GM12878 (cell line): ENCODE measurements around the gene BTBD9. TPM values are rescaled to one million over a fixed set of nuclear protein-coding genes. Genes with fewer than 3 reads are reported as not detected.

Experiments
- ATAC-seq: fragments of 200-7000 bp; cut with Tn5 transposase; 3 replicates; pipeline ENCODE4 v1.9.1; 2020; ENCODE audit warnings: mild to moderate bottlenecking, moderate library complexity
- BruUV-seq: library from RNA; stranded (reverse); fragments of 400-500 nt; replicated peaks from 2 replicates; lab custom pipeline; 2021; lab: Mats Ljungman, UMichigan
- CTCF ChIA-PET: fragments of 300-600 bp; sonication (Branson Sonifier 250); formaldehyde crosslinking; extraction: SDS; loops from one replicate; lab custom pipeline; 2021; ENCODE audit warnings: inconsistent platforms; lab: Yijun Ruan, JAX
- POLR2A ChIA-PET: fragments of 350-600 bp; formaldehyde crosslinking; extraction: SDS; loops from one replicate; lab custom pipeline; 2021; ENCODE audit warnings: inconsistent platforms; lab: Charles Lee
- RAD21 ChIA-PET: fragments of 300-600 bp; sonication (Branson Sonifier 250); formaldehyde crosslinking; loops from one replicate; lab custom pipeline; 2023; ENCODE audit warnings: antibody characterized with exemption; ENCODE audit not compliant: unreplicated experiment; lab: Charles Lee
- SMC1A ChIA-PET: fragments of 300-600 bp; sonication (Branson Sonifier 250); formaldehyde crosslinking; loops from one replicate; lab custom pipeline; 2023; ENCODE audit not compliant: unreplicated experiment, uncharacterized antibody; lab: Charles Lee
- DNase-seq: peaks from one replicate; pipeline ENCODE4 v3.0.0-alpha.2; 2011; ENCODE audit warnings: low read depth, low spot score
- FAIRE-seq: peaks from 3 replicates; lab custom pipeline; 2011; peaks lifted over from hg19 to GRCh38; lab: Jason Lieb, UNC
- H2AFZ ChIP-seq: 2 replicates; pipeline ENCODE4 v1.6.0; 2011; ENCODE audit warnings: low read depth, low read length, control low read depth; ENCODE audit not compliant: control insufficient read depth
- H3K27ac ChIP-seq: 2 replicates; pipeline ENCODE4 v1.5.1; 2011; ENCODE audit warnings: control low read depth; ENCODE audit not compliant: control insufficient read depth, insufficient read depth
- H3K27me3 ChIP-seq, 2 experiments: replicated peaks in 1 of 2; 2 replicates each; pipeline versions ENCODE4 v1.6.0 to v1.6.1; 2011; ENCODE audit warnings: low read length in 1 of 2; ENCODE audit not compliant: control insufficient read depth in 2 of 2, insufficient read depth in 2 of 2
- H3K36me3 ChIP-seq, 2 experiments: 2 replicates each; pipeline ENCODE4 v1.5.1; 2011; ENCODE audit warnings: low read length in 1 of 2; ENCODE audit not compliant: control insufficient read depth in 2 of 2, insufficient read depth in 2 of 2
- H3K4me1 ChIP-seq: 2 replicates; pipeline ENCODE4 v1.6.1; 2011; ENCODE audit warnings: mild to moderate bottlenecking, low read length, moderate library complexity, mixed read lengths; ENCODE audit not compliant: control insufficient read depth, insufficient read depth
- H3K4me2 ChIP-seq: 2 replicates; pipeline ENCODE4 v1.6.0; 2011; ENCODE audit warnings: control low read depth; ENCODE audit not compliant: control insufficient read depth, insufficient read depth
- H3K4me3 ChIP-seq: fragments of 200-600 bp; sonication (generic); 2 replicates; pipeline ENCODE4 v1.5.1; 2016
- H3K79me2 ChIP-seq: 2 replicates; pipeline ENCODE4 v1.6.0; 2011; ENCODE audit warnings: low read length; ENCODE audit not compliant: control insufficient read depth, insufficient read depth
- H3K9ac ChIP-seq: 2 replicates; pipeline ENCODE4 v1.8.0; 2011; ENCODE audit warnings: low read length, control low read depth, mixed read lengths; ENCODE audit not compliant: control insufficient read depth, insufficient read depth
- H3K9me3 ChIP-seq: replicated peaks from 3 replicates; pipeline ENCODE4 v1.5.1; 2011; ENCODE audit warnings: mild to moderate bottlenecking, low read length; ENCODE audit not compliant: control insufficient read depth, insufficient read depth
- H4K20me1 ChIP-seq: 2 replicates; pipeline ENCODE4 v1.6.0; 2011; ENCODE audit not compliant: control insufficient read depth, insufficient read depth
- ATF7 ChIP-seq: fragments of 450-650 bp; IDR thresholded peaks from 2 replicates; pipeline ENCODE4 v1.6.1; 2016; ENCODE audit warnings: low read depth, mild to moderate bottlenecking
- E2F8 ChIP-seq: fragments of 450-650 bp; IDR thresholded peaks from 2 replicates; pipeline ENCODE4 v1.6.1; 2018; ENCODE audit warnings: mild to moderate bottlenecking, low read depth, moderate library complexity; ENCODE audit not compliant: partially characterized antibody
- FOXK2 ChIP-seq: fragments of 450-650 bp; IDR thresholded peaks from 2 replicates; pipeline ENCODE4 v1.6.1; 2017; ENCODE audit warnings: mild to moderate bottlenecking, moderate library complexity
- NFIC ChIP-seq: IDR thresholded peaks from 2 replicates; pipeline ENCODE4 v1.6.1; 2012; ENCODE audit warnings: low read depth, mild to moderate bottlenecking, inconsistent platforms, low read length, moderate library complexity
- PAX8 ChIP-seq: fragments of 450-650 bp; IDR thresholded peaks from 2 replicates; pipeline ENCODE4 v1.6.1; 2017; ENCODE audit warnings: mild to moderate bottlenecking, moderate library complexity
- SUZ12 ChIP-seq: fragments of 200-600 bp; sonication (generic); IDR thresholded peaks from one replicate; pipeline ENCODE4 v1.6.1; 2018; ENCODE audit warnings: antibody characterized with exemption, mild to moderate bottlenecking; ENCODE audit not compliant: unreplicated experiment
- TARDBP ChIP-seq: IDR thresholded peaks from 2 replicates; pipeline ENCODE4 v1.6.1; 2016; ENCODE audit warnings: borderline replicate concordance
- ZBED1 ChIP-seq: IDR thresholded peaks from 2 replicates; pipeline ENCODE4 v1.6.1; 2016; ENCODE audit warnings: borderline replicate concordance
- ZBTB33 ChIP-seq: fragments of 450-650 bp; IDR thresholded peaks from 2 replicates; pipeline ENCODE4 v1.6.1; 2017; ENCODE audit warnings: mild to moderate bottlenecking
- WGBS: methylation state at CpG from one replicate; pipeline ENCODE4 v1.1.6; 2016; ENCODE audit warnings: low lambda C conversion rate; ENCODE audit not compliant: insufficient replicate concordance, insufficient coverage; ENCODE audit errors: missing lambda C conversion rate; 5-methylcytosine and 5-hydroxymethylcytosine counted together
- in situ Hi-C: fragments of 300-500 bp; cut with MboI; formaldehyde crosslinking; loops from 9 replicates; pipeline ENCODE4 v1.14.3; 2018; ENCODE audit warnings: mixed read lengths
- intact Hi-C: fragments of 100-400 bp; cut with micrococcal nuclease; formaldehyde crosslinking; loops from one replicate; pipeline ENCODE4 v1.14.2; 2022; ENCODE audit not compliant: unreplicated experiment
- polyA plus RNA-seq, 11 experiments: library from polyadenylated mRNA; depleted of rRNA in 4 of 11; unstranded in 6 of 11; stranded (reverse) in 5 of 11; fragments of >200 nt; fragmentation: Nextera tagmentation in 4 of 11; fragmentation: Illumina TruSeq in 1 of 11; extraction: Ambion mirVana in 4 of 11; extraction: Trizol in 1 of 11; gene quantifications; 1 replicate in 1 of 11; 2 replicates in 10 of 11; pipeline versions ENCODE4 v1.2.1 to v1.2.3, GENCODE V29; 2011 to 2016; ENCODE audit warnings: inconsistent platforms in 2 of 11, missing spikeins in 2 of 11, low read depth in 1 of 11
- total RNA-seq, 4 experiments: library from RNA; depleted of rRNA in 3 of 4; stranded (reverse); fragments of >200 nt in 3 of 4; fragmentation: Illumina TruSeq in 1 of 4; extraction: Trizol in 1 of 4; gene quantifications; 2 replicates each; pipeline versions ENCODE4 v1.2.1 to v1.2.3, GENCODE V29; 2013 to 2021

Gene BTBD9
- total and polyA plus RNA-seq, 10 of the 15 experiments (the other 5 are each of a cell fraction or from before 2014, with no cell fraction given): 0.22 to 8.6 (median 4.6) TPM

- Histone ChIP-seq H3K27ac (no peak overlapping the region), H3K9ac (no peak overlapping the region), H3K4me2 (no peak overlapping the region), H3K27me3 (no peaks in the 10 kb centered on the region), H3K9me3 (no peaks in the 10 kb centered on the region), H3K4me1 (peaks cover 13% of the 10 kb centered on the region), H2AFZ (no peak overlapping the region), H3K79me2 (peaks cover 22% of the 10 kb centered on the region), H4K20me1 (no peaks in the 10 kb centered on the region), H3K36me3 (peaks cover 0 to 16% of the 10 kb centered on the region in 2 experiments; a peak in 2 of 4 replicates), H3K4me3 (no peak overlapping the region)
- RAD21 ChIA-PET: interaction anchor here (1.7 kb wide), 1 partner anchor 191 kb away, joined by 3 read pairs; no protein-coding TSS in a partner anchor
- 98% methylated on average over 3 of the region's 3 CpGs for WGBS
- ATAC-seq: no peak
- CTCF ChIA-PET: interaction anchor here (1.6 kb wide), 1 partner anchor 17 kb away, joined by 5 read pairs; the partner anchor contains the start of gene GLO1
- no TSS peak for BruUV-seq
- POLR2A ChIA-PET: no interaction called here
- TF ChIP-seq ZBTB33 (no peak), PAX8 (no peak), E2F8 (no peak), SUZ12 (no peak), ATF7 (no peak), ZBED1 (no peak), TARDBP (no peak), NFIC (no peak), FOXK2 (no peak)
- intact Hi-C loops (no loop called here), in situ Hi-C loops (no loop called here)
- FAIRE-seq: no peak
- DNase-seq: no peak
- SMC1A ChIA-PET: interaction anchor here (0.9 kb wide), 1 partner anchor 9 kb away, joined by 4 read pairs; no protein-coding TSS in a partner anchor
These were observed 45.2 kb upstream of the BTBD9 start for GRCh38 chr6:38684904-38685303.
